Activated naive CD8-positive, alpha-beta T cell treated with anti-CD3 and anti-CD28 coated beads, Interleukin-2, amount 50 U/mL, for 24 hours (primary cell): ENCODE data around the gene THEMIS2.
A peak's percentile ranks its signal among the peaks of the same experiment; 100 is the strongest.

ENCODE experiments used
- ATAC-seq: fragments of 150-1000 bp; cut with Tn5 transposase; one replicate; pipeline ENCODE4 v1.10.0; 2021
- DNase-seq: peaks from one replicate; pipeline ENCODE4 v3.0.0; 2021
- H3K27ac Mint-ChIP-seq: one replicate; pipeline ENCODE4 v1.8.0; 2021; ENCODE audit warnings: mild to moderate bottlenecking, mixed read lengths
- H3K27me3 Mint-ChIP-seq: one replicate; pipeline ENCODE4 v1.8.0; 2021; ENCODE audit warnings: mixed read lengths
- H3K36me3 Mint-ChIP-seq: one replicate; pipeline ENCODE4 v1.8.0; 2021; ENCODE audit warnings: low read depth, mixed read lengths
- H3K4me1 Mint-ChIP-seq: one replicate; pipeline ENCODE4 v1.8.0; 2021; ENCODE audit warnings: mixed read lengths
- H3K4me3 Mint-ChIP-seq: one replicate; pipeline ENCODE4 v1.8.0; 2021; ENCODE audit warnings: mild to moderate bottlenecking, moderate library complexity, mixed read lengths
- H3K9me3 Mint-ChIP-seq: one replicate; pipeline ENCODE4 v1.8.0; 2021; ENCODE audit warnings: mixed read lengths

Gene THEMIS2

DNA sequence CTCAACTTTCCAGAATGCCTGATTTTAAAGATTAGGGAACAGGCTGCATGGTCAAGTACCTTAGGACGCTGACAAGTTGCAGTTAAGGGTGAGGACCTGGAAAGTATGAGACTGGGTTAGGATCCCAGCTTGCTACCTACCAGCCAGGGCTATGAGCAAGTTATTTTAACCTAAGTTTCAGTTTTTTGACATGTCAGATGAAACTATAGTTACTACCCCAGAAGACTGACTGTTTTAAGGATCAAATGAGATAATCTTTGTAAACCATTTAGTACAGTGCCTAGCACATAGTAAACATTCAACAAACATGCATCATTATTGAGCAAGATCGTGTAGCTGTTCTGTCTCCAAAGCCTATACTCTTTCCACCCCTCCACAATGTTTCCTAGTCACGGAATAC is 14.4 kb downstream of the THEMIS2 start:
- peaks cover 61% of the 10 kb centered on the region for H3K36me3 Mint-ChIP-seq
- H3K4me3 Mint-ChIP-seq: peak overlapping the region; percentile 46
- H3K27ac Mint-ChIP-seq: peak overlapping the region; percentile 76
- H3K9me3 Mint-ChIP-seq: no peaks in the 10 kb centered on the region
- no peaks in the 10 kb centered on the region for H3K27me3 Mint-ChIP-seq
- H3K4me1 Mint-ChIP-seq: peaks cover 77% of the 10 kb centered on the region
- no peak for ATAC-seq
- DNase-seq: no peak

GRCh38 chr1:27887215-27888021 is 15.1 kb downstream of the THEMIS2 start:
- Mint-ChIP-seq H3K27ac (peak overlapping the region; percentile 76), H3K9me3 (no peaks in the 10 kb centered on the region), H3K4me1 (peaks cover 83% of the 10 kb centered on the region), H3K4me3 (peak overlapping the region; percentile 46), H3K36me3 (peaks cover 67% of the 10 kb centered on the region), H3K27me3 (no peaks in the 10 kb centered on the region)
- ATAC-seq (peak; percentile 33), DNase-seq (no peak)

- Mint-ChIP-seq H3K36me3 (peaks cover 71% of the 10 kb centered on the region), H3K4me1 (peaks cover 75% of the 10 kb centered on the region), H3K9me3 (no peaks in the 10 kb centered on the region), H3K4me3 (no peak overlapping the region), H3K27ac (peak overlapping the region; percentile 41), H3K27me3 (no peaks in the 10 kb centered on the region)
- DNase-seq: no peak
- no peak for ATAC-seq
Measured at GRCh38 chr1:27889506-27889905, 17.2 kb downstream of the THEMIS2 start.

GRCh38 chr1:27891196-27891889 is 19.0 kb downstream of the THEMIS2 start:
- Mint-ChIP-seq H3K27me3 (no peaks in the 10 kb centered on the region), H3K4me1 (peaks cover 59% of the 10 kb centered on the region), H3K27ac (peak overlapping the region; percentile 86), H3K4me3 (peak overlapping the region; percentile 32), H3K9me3 (no peaks in the 10 kb centered on the region), H3K36me3 (peaks cover 69% of the 10 kb centered on the region)
- DNase-seq (no peak), ATAC-seq (peak; percentile 53)

DNA sequence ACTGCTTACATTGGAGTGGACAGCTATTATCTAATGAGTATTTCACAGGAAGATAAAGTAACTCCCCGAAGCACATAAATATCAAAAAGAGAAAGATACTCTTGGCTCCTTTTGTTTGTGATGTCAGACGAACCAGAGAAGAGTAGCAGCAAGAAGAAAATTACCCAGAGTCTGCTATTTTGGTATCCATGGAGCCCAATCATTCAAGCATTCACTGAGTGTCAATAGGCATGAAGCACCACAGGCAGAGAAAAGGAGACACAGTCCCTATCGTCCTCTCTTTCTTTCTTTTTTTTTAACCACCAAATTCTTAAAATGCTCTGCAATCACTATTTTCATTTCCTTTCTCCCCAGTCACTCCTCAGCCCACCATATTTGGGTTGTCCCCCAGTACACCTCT is 22.2 kb downstream of the THEMIS2 start:
- Mint-ChIP-seq H3K4me1 (peaks cover 30% of the 10 kb centered on the region), H3K36me3 (peaks cover 59% of the 10 kb centered on the region), H3K9me3 (no peaks in the 10 kb centered on the region), H3K4me3 (no peak overlapping the region), H3K27ac (peak overlapping the region; percentile 23), H3K27me3 (no peaks in the 10 kb centered on the region)
- DNase-seq (no peak), ATAC-seq (no peak)

DNA sequence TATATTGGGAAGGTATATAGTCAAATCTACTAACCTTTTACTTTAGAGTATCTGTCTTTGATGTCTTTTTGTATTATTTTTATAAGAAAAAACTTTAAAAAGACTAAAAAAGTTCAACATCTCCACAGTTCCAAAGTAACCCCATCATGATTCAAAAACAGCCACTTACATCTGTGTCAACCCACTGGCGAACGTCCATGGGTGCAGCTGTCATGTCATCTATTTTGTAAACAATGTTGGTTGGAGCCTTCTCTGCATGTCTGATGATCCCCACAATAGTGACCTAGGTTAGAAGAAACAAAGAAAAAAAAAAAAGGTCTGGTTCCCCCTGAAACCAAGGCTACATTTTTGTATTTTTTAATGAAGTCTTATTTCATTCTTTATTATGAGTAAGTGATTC is 34.4 kb downstream of the THEMIS2 start:
- no peaks in the 10 kb centered on the region for H3K9me3 Mint-ChIP-seq

GRCh38 chr1:27912429-27912828 is 40.1 kb downstream of the THEMIS2 start:
- Mint-ChIP-seq H3K36me3 (peaks cover 39% of the 10 kb centered on the region), H3K4me3 (peak overlapping the region; percentile 61), H3K27ac (peak overlapping the region; percentile 88), H3K27me3 (no peaks in the 10 kb centered on the region), H3K9me3 (no peaks in the 10 kb centered on the region), H3K4me1 (peaks cover 28% of the 10 kb centered on the region)
- no peak for DNase-seq
- ATAC-seq: no peak

More for the DNA sequence above, 34.4 kb downstream of the THEMIS2 start:
- Mint-ChIP-seq H3K4me1 (peaks cover 3% of the 10 kb centered on the region), H3K27me3 (no peaks in the 10 kb centered on the region), H3K36me3 (peaks cover 47% of the 10 kb centered on the region), H3K27ac (no peak overlapping the region), H3K4me3 (no peak overlapping the region)
- ATAC-seq (no peak), DNase-seq (no peak)

GRCh38 chr1:27915082-27915575 is 42.8 kb downstream of the THEMIS2 start:
- Mint-ChIP-seq H3K36me3 (peaks cover 24% of the 10 kb centered on the region), H3K27ac (peak overlapping the region; percentile 100), H3K4me3 (peak overlapping the region; percentile 100), H3K27me3 (peaks cover 2% of the 10 kb centered on the region), H3K9me3 (no peaks in the 10 kb centered on the region), H3K4me1 (peaks cover 28% of the 10 kb centered on the region)
- DNase-seq (no peak), ATAC-seq (no peak)

GRCh38 chr1:27922272-27922671 is 49.9 kb downstream of the THEMIS2 start:
- no peak for ATAC-seq
- no peak overlapping the region for H3K27ac Mint-ChIP-seq
- H3K27me3 Mint-ChIP-seq: peaks cover 2% of the 10 kb centered on the region
- no peaks in the 10 kb centered on the region for H3K9me3 Mint-ChIP-seq
- H3K4me3 Mint-ChIP-seq: no peak overlapping the region
- H3K36me3 Mint-ChIP-seq: no peaks in the 10 kb centered on the region
- no peak for DNase-seq
- no peaks in the 10 kb centered on the region for H3K4me1 Mint-ChIP-seq

DNA sequence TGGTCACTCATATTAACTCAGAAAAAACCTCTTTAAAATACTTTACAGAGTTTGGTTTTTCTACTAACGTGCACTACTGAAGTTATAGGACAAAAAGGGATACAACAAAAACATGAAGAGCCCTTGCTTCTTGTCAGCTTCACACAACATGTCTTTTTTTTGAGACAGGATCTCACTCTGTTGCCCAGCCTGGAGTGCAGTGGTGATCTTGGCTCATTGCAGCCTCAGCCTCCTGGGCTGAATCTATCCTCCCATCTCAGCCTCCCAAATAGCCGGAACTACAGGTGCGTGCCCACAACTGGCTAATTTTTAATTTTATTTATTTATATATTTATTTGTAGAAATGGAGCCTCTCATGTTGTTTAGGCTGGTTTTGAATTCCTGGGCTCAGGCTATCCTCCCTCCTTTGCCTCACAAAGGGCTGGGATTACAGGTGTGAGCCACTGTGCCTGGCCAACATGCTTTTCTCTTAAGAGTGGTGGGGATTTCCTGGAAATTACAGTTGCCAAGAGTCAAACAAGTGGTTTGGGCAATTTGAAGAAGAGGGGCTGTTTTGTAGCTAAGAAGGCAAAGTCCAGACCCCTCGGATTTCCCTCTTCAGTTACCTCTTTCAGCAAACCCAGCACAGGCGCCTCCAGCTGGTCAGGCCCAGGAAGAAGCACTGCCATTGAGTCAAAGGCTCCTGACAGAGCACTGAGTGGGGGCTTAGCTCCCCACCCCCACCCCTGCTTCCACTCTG is 56.0 kb downstream of the THEMIS2 start:
- no peak for ATAC-seq
- H3K4me3 Mint-ChIP-seq: no peak overlapping the region
- H3K27ac Mint-ChIP-seq: no peak overlapping the region
- H3K4me1 Mint-ChIP-seq: no peaks in the 10 kb centered on the region
- no peak for DNase-seq
- peaks cover 2% of the 10 kb centered on the region for H3K27me3 Mint-ChIP-seq
- no peaks in the 10 kb centered on the region for H3K36me3 Mint-ChIP-seq
- H3K9me3 Mint-ChIP-seq: no peaks in the 10 kb centered on the region

DNA sequence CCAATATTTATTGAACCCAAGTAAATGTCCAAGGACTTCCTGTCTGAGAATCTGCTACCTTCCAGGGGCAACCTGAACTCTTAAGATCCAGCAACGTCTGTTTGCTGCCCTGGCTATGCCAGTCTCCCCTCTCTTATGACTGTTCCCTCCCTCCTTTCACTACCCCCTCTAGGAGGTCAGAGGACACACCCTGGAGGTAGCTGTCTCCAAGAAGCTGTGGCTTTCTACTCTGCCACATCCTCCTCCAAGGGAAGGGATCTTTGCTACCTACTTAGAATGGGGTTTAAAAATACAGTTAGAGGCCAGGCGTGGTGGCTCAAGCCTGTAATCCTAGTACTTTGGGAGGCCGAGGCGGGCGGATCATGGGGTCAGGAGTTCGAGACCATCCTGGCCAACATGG is 58.8 kb downstream of the THEMIS2 start:
- ATAC-seq (no peak), DNase-seq (no peak)
- no peak overlapping the region for H3K27ac Mint-ChIP-seq
- peaks cover 17% of the 10 kb centered on the region for H3K27me3 Mint-ChIP-seq
- H3K4me1 Mint-ChIP-seq: peaks cover 14% of the 10 kb centered on the region
- H3K36me3 Mint-ChIP-seq: no peaks in the 10 kb centered on the region
- H3K9me3 Mint-ChIP-seq: no peaks in the 10 kb centered on the region
- no peak overlapping the region for H3K4me3 Mint-ChIP-seq

DNA sequence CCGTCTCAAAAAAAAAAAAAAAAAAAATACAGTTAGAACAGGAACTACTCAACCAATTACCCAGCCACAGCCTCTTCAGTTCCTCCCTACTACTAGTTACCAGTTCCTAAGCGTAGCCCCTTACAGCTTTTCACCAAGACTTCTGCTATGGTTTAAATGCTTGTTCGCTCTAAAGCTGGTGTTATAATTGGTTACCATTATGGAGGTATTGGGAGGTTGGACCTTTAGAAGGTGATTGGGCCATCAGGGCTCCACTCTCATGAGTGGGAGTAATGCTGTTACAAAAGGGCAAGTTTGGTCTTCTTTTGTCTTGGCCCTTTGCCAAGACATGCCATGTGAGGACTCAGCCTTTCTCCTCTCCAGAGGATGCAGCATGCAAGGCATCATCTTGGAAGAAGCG is 59.4 kb downstream of the THEMIS2 start:
- ATAC-seq: no peak

GRCh38 chr1:27934818-27935549 is 62.6 kb downstream of the THEMIS2 start, which contains the start of gene SMPDL3B:
Gene SMPDL3B (plus strand): TSS chr1:27935000. CDS start chr1:27935184, 184 bp downstream.
- DNase-seq: peak; percentile 20
- Mint-ChIP-seq H3K27me3 (peaks cover 17% of the 10 kb centered on the region), H3K4me1 (peaks cover 14% of the 10 kb centered on the region)

More for the DNA sequence above, 59.4 kb downstream of the THEMIS2 start:
- H3K36me3 Mint-ChIP-seq: no peaks in the 10 kb centered on the region
- H3K9me3 Mint-ChIP-seq: no peaks in the 10 kb centered on the region
- no peak overlapping the region for H3K27ac Mint-ChIP-seq
- peaks cover 17% of the 10 kb centered on the region for H3K27me3 Mint-ChIP-seq
- no peak overlapping the region for H3K4me3 Mint-ChIP-seq
- DNase-seq: no peak
- H3K4me1 Mint-ChIP-seq: peaks cover 14% of the 10 kb centered on the region

DNA sequence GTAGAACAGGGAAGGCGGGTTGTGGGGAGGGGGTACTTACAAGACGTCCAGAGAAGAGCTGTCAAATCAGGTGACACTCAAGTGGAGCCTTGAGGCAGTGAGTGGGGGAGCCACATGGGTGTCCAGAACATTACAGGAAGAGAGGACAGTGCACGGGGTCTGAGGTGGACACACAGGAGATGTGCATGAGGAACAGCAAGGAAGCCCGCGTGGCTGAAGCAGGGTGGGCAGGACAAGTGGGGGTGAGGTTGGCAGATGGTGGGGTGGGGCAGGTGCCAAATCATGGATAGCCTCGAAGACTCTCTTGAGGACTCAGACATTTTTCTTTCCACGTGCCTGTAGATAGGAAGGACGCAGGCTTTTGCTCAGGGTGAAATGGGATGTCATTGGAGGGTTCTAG is 63.4 kb downstream of the THEMIS2 start:
- ATAC-seq (no peak), DNase-seq (no peak)
- Mint-ChIP-seq H3K27ac (no peak overlapping the region), H3K27me3 (peaks cover 17% of the 10 kb centered on the region), H3K9me3 (no peaks in the 10 kb centered on the region), H3K36me3 (no peaks in the 10 kb centered on the region), H3K4me1 (peaks cover 19% of the 10 kb centered on the region), H3K4me3 (peak overlapping the region; percentile 59)

More at GRCh38 chr1:27934818-27935549, 62.6 kb downstream of the THEMIS2 start, which contains the start of gene SMPDL3B:
- no peak within 1 kb of the TSS for H3K27ac Mint-ChIP-seq
- peak; percentile 58 for ATAC-seq
- H3K36me3 Mint-ChIP-seq: no peaks in the 10 kb centered on the region
- H3K4me3 Mint-ChIP-seq: peak within 1 kb of the TSS; percentile 59
- no peaks in the 10 kb centered on the region for H3K9me3 Mint-ChIP-seq
